GM19455 (cell line): ENCODE data around the gene PRPS1L1.

Experiments
- ATAC-seq: cut with Tn5 transposase; IDR thresholded peaks from one replicate; pipeline ENCODE4 v1.9.1; 2021; ENCODE audit not compliant: unreplicated experiment

PRPS1L1 gene

GRCh38 chr7:18016547-18017444 is 10.8 kb downstream of the PRPS1L1 start:
- no peak for ATAC-seq

GRCh38 chr7:18013936-18014335 is 13.7 kb downstream of the PRPS1L1 start:
- ATAC-seq: no peak

DNA sequence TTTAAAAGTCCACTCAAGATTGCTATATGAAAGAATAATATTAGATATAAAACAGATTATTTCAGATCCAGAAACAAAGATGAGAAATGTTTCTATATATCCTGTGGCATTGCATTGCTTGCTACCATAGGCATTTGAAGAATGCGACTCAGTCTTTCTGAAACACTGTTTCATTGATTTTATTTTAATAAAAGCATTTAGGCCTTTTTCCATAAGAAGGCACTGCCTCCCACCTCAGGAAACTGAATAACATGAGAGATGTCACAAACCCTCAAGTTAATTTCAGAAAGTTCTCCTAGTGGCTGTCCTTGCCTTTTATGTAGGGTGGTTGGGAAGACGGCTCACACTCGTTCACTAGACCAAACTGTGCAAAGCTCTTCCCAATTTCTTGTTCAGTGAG is 23.3 kb downstream of the PRPS1L1 start:
- no peak for ATAC-seq

- ATAC-seq: no peak
Observed at GRCh38 chr7:18003286-18003994, 24.2 kb downstream of the PRPS1L1 start.

GRCh38 chr7:17998692-17999091 is 29.0 kb downstream of the PRPS1L1 start:
- ATAC-seq: no peak

DNA sequence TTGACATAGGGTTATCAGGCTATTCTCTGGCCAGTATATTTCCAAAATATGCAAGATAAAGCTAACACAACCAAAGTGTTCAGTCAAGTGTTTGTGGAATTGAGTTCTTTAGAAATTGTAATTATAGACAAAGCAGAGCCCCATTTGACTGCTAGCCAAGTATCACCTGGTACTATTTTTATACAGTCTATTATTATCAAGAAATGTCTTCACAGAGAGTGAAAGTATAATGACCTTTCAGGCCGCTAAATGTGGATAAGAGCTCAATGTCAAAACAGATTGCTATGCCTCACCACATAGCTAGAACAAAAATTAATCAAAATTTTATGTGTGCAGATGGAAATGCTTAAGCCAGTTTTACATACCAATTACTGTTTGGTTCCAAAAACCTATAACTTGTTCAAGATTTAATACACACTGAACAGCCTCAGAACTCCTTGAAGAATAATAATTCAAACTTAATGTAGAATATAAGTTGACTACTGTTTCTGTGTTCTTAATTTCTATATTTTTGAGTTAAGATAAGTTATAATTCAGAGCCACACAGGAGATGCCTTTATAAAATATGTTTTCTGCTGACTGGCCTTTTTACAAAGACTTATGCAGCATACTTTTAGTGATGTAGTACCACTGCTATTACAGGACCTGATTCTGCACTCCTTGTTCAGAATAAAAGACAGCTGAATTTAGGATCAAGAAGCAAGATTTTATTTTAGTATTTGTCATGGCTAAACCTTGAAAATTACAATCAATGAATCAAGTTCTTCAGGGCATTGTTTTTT is 31.0 kb downstream of the PRPS1L1 start:
- no peak for ATAC-seq

DNA sequence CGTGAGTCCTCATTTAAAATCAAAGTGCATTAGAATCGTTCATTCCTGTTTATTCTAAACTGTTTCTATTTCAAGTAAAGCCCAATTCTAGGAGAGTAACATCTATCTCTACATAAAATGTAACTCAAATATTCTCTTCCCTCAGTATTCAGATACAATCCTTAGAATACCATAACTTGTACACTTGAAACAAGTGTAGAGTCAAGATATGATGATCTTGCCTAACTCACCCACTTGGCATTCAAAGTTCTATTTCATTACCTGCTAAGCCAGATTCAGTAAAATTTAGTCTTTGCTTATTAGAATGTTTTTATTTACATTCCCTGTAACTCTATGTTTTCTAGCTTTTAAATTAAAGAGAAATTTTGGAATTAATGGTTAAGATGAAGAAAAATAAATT is 31.6 kb downstream of the PRPS1L1 start:
- no peak for ATAC-seq

GRCh38 chr7:17994079-17994850 is 33.4 kb downstream of the PRPS1L1 start:
- ATAC-seq: no peak

- ATAC-seq: no peak
Observed at GRCh38 chr7:17991866-17992648, 35.6 kb downstream of the PRPS1L1 start.

GRCh38 chr7:17990761-17991160 is 36.9 kb downstream of the PRPS1L1 start:
- no peak for ATAC-seq

GRCh38 chr7:17989546-17989945 is 38.1 kb downstream of the PRPS1L1 start:
- no peak for ATAC-seq

GRCh38 chr7:17988858-17989257 is 38.8 kb downstream of the PRPS1L1 start:
- no peak for ATAC-seq

DNA sequence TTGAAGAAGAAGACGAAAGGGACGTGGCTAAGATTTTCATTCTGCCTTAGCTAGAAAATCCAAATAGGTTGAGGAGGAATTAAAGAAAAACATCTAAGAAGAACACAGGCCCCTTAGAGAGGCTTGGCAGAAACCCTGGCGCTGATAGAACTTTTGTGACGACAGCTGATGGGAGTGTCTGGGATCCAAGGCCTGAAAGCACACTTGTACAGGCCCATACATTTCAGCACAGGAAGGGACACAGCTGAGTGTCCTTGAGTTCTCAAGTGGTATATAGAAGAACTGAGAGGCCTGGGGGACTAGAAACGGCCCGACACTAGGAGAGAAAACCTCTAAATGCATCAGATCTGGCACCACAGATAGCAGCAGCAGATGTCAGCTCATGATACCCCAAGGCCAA is 39.5 kb downstream of the PRPS1L1 start:
- ATAC-seq: no peak

- ATAC-seq: no peak
Observed at GRCh38 chr7:17986851-17987250, 40.8 kb downstream of the PRPS1L1 start.

DNA sequence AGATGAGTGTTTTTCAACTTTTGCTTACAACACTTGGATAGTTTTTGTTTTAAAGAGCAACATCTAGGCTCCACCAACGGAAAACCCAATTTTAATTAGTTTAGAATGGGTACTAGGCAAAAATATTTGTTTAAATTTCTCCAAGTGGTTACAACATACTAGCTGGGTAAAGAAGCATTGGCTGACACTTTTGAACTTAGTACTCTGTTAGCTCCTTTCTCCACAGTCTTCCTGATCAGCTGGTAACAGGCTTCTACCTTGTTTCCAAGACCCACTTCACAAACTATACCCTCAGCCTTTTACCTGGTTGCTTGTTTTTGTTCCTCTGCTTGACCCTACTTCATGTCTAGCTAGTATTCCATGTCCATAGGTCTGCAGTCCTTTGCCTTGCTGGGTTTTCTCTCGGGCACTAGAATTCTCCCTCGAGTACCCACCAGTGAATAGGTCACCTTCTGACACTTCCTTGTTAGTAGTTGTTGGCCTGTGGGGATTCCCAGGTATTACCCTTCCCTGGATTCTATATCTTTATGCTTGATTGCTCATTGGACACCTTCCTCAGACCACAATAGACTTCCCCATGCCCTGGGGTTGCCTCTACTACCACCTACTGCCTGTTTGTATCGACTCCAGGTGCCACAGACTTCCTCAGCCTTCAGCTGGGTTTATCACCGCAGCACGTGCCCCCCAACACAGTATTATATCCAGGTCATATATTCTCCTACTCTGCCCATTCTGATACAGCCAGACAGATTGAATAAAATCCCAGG is 42.0 kb downstream of the PRPS1L1 start:
- no peak for ATAC-seq

DNA sequence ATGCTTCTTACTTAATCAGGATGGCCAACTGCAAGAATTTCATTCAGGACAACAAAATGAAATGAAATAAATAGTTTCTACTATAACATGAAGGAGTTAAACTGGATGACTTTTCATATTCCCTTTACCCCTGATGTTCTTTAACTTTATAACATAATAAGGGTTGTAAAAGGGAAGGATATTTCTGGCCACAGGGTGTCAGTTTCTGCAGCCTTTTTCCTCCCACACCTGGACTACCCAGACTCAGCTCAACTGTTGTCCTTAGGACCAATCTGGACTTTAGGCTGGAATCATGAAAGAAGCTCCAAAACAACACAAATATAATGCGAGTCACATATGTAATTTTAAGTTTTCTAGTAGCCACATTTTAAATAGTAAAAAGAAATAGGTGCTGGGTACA is 43.4 kb downstream of the PRPS1L1 start:
- no peak for ATAC-seq

DNA sequence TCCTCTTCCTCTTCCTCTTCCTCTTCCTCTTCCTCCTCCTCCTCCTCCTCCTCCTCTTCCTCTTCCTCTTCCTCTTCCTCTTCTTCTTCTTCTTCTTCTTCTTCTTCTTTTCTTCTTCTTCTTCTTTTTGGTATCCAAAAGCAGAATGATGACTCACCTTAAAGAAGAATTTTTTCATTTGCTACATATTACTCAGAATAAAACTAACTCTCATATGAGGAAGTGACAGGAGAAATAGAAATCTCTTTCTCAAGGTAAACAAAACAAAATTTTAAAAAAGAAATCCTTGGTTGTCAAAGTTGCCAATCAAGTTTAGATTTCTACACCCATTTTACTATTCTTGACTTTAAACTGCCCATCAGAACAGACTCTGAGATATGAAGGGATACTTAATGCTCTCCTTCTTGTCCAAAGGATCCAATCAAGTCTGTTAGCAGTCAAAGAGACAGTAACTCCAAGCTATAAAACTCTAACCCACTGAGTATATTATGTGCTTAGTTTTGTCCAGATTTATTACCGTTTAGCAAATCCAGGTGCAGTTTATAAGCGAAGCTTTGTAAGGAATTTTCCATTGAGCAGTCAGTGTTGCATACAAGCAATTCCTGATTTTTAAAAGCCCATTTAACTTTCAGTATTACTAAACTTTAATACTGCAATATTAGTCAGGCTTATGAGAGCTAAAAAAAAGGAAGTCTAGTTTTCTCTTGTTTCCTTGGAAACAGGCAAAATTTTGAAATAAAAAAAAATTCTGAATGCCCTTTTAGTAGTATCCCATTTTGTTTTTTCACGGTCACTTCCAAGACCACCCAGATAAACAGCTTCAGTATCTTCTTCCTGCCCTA is 44.2 kb downstream of the PRPS1L1 start:
- no peak for ATAC-seq

- no peak for ATAC-seq
Observed at GRCh38 chr7:17976952-17977351, 50.7 kb downstream of the PRPS1L1 start.
